GM18909 (cell line): ENCODE results near the gene KNCN.

Experiments
- ATAC-seq: cut with Tn5 transposase; IDR thresholded peaks from one replicate; pipeline ENCODE4 v1.9.1; 2021; ENCODE audit warnings: mild to moderate bottlenecking; ENCODE audit not compliant: unreplicated experiment, poor library complexity

KNCN gene

DNA sequence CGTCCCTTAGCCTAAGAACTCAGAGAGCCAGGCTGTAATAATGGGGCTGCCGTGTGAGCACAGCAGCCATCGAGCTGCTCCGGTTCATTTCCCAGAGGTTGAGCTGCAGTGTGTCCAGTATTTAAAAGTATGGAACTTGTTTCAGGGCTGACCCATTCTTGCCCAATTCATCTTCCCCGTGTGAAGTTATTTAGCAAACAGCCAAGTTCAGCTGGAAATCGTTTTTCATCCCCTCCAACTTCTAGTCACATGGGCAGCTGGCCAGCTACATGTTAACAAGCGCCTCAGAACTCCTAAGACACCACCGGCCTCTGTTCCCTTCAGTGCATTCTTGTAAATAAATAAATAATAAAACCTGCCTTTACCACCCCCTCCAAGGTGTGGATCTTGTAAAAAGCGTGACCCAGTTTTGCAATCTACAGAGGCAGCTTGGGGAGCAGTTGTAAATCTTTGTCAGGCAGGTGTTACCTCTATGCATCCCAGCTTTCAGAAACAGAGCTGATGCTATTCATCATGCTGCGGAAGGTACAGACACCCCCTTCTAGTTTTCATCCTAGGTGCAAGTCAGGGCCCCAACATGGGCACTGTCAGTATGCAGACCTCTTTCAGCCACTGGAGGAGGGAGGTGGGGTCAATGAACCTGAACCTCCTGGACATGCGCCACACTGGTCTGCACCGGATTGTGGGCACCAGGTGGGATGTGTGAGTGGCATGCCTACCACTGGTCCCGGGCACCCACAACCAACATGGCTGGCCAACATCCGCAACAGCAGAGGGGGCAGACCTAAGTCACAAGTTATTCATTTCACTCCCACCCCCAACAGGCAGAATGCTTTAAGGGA lies 18.7 kb upstream of the KNCN start:
- no peak for ATAC-seq

DNA sequence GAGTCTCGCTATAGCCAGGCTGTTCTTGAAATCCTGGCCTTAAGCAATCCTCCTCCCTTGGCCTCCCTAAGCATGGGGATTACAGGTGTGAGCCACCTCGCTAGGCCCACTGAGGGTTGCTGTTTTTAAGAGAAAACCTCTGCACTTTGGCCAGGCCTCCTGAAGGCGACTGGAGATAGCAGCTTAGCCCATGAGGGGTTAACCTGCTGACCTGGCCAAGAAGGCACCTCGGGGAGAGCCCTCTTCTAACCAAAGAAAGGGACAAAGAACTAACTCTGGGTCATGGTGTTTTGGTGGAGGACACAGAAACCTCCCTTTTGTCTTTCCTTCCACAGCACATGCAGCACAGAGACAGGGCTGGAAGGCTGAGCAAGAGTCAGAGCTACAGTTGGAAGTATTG lies 17.7 kb upstream of the KNCN start:
- ATAC-seq = no peak

DNA sequence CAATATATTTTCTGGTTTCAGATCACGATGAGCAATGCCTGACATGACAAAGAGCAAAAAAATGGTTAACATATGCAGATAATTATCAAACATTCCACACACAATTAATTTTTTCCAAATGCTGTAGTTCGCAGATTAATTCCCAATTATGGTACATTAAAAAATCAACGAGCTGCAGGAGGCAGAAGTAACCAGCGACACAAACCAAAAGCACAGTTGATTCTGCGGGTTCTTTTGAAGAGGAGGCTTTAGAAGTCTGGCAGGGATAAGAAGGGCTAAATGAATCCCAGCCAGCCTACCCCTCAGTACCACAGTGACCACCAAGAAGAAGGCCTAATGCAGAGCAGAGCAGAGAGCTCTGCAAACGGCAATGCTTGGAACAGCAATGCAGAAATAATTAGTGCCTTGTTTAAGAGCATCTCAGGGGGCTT lies 17.0 kb upstream of the KNCN start:
- no peak for ATAC-seq

DNA sequence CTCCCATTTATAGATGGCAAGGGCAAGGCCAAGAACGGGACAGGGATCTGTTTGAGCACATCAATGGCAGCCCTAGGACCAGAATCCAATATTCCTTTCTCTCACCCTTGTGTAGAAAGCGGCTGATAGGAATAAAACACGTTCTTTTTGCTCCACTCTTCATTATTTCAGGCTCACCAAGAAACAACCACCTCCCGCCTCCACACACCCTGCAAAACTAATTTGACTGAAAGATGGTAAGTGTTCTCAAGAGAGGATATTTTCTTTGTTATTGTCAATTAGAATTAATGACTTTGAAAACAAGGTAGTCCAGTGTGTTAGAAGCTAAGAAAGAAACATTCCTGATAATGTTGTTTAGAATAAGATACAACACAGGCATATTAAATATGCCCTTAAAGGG lies 11.9 kb upstream of the KNCN start:
- ATAC-seq = no peak

DNA sequence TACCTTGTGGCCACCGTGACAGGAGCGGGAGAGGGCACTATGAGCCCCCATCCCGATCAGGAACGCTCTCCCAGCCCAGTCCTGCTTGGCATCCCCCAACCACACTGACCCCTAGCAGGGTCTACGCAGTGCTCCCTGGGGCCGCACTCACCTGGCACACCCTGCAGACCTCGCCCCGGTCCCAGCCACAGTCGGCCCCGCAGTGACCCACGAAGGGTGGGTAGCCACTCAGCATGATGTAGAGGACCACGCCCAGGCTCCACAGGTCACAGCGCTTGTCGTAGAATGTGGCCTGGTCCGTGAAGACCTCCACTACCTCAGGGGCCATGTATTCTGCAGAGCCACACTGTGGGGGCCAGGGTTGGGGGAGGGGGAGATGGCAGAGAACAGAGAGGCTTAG lies 11.1 kb upstream of the KNCN start:
- no peak for ATAC-seq

DNA sequence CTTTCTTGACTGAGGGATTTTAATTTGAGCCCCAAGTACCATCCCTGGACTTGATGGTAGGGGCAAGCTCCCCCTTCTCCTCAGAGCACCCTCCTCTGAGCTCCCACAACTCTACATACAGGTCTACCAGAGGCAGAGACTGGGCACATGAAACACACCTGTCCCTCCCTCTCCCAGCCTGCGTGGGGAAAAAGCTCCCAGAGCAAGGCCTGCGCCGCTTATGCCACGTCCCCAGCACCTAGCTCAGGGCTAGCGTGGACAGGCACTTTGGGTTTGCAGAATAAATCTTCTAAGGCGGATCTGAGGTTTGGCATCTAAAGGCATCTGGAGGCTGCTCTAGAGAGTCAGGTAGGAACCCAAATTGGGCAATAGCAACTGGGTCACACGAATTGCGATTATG lies 7.5 kb upstream of the KNCN start:
- ATAC-seq = no peak

DNA sequence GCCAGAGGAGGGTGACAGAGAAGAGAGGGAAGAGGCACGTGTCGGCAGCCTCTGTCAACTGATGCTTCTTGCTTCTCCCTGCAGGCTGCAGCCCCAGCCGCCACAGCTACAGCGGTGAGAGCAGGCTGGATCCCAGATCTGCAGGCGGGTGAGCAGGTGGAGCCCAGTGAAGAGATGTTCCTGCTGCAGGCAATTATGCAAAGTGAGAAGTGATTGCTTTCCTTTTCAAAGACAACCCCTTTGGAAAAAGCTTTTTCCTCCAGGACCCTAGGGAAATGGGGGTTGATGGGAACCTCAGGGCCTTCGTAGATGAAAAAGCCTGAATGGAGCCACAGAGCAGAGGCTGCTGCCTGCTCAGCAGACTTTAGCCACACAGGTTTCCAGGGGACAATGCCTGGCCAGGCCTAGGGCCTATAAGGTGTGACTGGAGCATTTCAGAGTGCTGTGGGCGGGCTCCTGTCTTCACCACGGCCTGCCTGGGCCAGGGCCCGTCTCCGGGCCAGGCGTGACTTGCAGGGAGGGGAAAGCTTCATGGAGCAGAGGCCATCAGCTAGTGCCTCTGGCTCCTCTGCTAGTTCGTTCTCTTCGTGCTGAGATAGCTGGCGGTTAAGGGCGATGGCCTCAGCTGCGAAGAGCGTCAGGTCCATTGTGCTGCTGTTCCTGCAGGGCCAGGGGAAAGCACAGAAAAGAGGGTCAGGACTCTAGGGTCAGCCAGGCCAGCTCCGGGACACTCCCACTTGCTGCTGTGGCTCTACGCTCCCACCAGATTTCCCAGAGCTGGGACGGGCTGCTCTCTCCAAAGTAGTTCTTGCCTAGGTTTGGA lies 6.9 kb upstream of the KNCN start:
- ATAC-seq = no peak

DNA sequence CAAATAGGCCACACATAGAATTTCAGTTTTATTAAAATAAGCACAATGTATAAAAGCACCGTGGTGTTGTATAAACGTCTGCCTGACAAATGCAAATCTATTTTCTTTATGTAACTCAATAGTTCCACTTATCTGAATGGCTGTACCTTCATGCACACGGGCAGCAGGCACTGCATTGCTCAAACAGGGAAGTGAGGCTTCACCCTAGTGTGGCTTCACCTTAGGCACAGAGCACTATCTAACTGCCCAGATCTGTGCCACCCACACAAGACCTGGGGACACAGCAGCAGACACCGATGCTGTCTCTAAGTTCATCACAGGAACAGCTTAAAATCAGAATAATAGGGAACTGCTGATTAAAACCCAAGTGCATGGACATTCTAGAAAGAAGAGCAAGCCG lies 6.0 kb upstream of the KNCN start:
- no peak for ATAC-seq

DNA sequence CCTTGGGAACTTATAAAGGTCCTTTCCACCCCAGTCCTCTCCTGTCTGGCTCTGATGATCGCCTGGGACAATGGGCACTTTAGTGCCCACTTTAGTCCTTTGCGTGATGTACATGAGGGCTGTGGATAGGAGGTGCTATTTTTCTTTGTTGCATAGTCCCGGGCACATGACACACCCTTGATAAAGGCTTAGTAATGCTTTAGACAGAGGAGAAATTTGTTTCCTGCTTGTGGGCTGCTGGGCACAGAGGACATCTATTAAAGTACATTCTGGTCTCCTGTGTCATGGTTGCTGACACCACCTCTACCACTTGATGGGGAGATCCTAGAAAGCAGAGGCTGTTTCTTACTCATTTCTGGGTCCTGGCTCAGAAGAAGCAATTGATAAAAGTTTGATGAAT lies 5.4 kb upstream of the KNCN start:
- no peak for ATAC-seq

DNA sequence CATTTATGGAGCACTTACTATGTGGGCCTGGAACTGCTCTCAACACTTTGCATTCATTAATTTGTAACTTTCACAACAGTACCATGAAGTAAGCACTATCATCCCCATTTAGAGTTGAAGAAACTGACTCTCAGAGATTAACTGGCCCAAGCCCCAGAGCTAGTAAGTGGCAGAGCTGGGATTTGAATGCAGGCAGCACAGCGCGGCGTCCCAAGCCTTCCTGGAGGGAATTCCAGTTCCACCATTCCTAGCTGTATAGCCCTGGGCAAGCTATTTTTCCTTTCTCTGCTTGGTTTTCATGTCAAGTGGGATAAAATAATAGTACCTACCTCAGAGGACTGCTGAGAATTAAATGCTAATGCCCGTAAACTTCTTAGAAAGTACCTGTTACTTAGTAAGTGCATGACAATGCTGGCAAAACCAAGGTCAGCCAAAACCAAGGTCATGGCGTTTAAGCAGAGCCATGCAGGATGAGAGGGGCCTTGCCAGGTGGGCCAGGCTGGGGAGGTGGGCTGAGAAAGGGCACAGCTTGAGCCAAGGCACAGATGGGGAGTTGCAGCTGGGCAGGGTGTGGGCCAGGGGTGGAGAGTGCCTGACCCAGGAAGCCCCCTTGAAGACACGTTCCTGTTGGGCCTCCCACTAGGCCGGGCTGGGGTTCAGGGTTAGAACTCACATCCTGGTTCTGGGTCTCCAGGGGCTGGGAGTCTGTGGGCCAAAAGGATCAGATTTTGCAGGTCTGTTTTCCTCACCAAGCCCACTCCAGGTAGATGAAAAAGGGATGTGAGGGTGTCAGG lies 4.6 kb upstream of the KNCN start:
- ATAC-seq = no peak

DNA sequence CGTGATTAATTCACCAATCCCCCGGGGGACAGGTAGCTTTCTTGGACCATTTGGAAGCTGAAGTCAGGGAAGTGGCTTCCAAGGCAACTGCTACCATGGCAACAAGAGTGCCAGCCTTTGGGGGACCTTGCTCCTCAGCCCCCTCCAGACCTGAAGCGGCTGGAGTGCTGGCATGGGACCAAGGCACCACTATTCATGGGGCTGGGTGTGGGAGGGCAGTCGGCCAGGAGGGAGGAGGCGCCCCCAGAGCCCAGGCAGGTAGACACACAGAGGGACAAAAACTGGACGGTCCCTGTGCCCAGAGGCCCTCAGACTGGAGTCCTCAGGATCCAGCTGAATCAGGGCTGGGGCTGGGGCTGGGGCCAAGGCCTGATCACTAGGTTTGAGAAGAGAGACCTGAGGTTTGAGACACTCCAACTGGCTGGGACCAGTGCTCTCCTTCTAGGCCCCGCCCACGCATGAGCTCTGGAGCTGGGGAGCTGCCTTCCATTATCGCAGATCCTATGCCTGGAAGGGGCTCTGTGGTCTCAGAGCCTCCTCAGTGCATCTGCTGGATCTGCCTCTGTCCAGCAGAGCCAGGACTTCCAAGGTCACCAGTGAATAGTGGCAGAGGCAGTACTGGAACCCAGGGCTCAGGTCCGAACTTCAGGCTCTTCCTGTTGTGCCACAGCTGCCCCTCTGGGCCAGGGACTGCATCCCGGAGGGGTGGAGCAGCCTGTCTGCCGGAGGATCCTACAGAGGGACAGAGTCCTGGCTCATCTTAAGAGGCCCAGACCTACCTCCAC lies 3.3 kb upstream of the KNCN start:
- ATAC-seq = no peak

DNA sequence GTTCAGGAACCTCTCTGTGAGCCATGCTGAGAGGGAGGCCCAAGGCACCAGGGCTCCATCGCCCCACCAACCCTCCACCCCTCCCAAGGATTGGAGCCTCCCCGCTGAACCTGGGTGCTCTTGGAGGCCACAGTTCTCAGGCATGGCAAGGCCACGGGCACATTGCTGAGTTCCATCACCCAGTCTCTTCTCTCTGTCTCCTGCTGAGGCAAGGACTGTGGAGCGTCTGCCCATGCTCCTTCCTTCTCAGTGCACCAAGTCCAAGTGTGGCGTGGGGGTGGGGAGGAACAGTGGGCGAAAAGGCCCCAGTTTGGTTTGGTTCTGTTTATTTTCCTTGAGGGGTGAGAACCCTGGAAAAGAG lies 2.8 kb upstream of the KNCN start:
- no peak for ATAC-seq

DNA sequence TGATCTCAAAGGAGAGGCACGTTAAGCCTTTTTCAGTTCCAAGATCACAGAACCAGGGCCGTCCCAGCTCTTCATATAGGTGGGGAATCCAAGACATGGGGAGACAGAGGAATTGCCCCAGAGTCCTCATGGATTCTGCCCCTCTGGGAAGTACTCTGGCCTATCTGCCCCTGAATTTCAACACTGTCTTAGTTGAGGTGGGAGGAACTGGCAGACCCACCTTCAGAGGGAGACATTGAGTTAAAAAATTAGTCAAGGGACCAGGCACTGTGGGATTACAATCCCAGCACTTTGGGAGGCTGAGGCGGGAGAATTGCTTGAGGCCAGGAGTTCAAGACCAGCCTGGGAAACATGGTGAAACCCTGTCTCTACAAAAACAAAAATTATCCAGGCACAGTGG lies 2.1 kb upstream of the KNCN start:
- no peak for ATAC-seq

DNA sequence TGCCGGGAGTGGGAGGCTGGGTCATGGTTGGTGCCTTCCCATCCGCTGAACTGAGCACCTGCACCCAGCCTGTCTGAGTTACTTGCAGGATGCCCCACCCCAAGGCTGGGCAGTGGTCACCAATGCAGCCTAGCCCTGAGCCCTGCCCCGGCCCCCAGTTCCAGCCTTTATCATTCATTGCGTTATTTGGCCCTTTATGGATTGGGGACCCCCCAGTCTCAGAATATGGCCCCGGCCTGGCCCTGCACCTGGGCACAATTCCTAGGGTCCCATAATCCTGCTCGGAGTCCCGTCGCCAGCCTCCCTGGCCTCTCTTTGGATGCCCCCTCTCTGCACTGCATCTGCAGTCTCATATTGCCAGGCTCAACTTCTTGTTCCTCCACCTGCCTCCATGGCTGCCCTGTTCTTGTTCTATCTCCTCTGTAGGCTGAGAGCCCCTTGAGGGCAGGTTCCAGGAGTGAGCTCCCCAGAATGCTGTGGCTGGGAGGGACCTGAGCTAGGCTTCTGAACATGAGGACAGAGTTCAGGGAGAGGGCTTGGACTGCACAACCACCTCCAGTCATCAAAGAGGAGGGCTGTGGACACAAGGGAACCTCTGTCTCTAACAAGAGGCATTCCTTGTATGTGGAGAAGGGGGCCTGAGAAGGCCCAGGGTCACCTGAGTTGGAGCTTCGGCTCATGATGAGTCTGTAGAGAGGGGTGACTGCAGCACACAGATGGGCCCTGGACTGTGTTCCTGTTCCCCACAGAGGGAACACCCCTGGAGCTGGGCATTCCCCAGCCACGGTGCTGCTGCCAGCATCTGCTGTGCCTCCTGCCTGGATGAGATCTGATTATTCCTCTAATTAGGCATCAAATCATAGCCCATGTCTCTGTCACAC lies 1.1 kb upstream of the KNCN start:
- ATAC-seq = no peak

DNA sequence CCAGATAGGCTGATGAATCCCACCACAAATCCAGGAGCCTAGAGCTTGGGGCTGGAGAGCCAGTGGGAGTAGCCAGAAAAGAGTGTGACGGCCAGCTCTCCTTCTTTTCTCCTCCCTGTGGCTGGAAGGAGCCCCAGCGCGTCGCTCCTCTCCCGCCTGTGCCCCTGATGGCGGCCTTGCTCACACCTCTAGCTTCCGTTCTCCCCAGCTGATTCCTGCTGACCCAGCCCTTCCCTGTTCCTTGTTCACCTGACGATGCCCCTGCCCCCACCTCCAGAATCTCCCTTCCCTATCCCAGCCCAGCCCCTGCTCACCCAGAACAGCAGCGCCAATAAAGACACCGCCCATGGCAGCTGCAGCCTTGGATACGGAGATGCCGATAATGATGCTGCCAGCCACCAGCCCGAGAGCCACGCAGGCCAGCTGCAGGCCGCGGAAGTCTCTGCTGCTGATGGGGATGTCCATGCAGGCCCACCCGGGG lies 656 bp downstream of the KNCN start:
- ATAC-seq = no peak

DNA sequence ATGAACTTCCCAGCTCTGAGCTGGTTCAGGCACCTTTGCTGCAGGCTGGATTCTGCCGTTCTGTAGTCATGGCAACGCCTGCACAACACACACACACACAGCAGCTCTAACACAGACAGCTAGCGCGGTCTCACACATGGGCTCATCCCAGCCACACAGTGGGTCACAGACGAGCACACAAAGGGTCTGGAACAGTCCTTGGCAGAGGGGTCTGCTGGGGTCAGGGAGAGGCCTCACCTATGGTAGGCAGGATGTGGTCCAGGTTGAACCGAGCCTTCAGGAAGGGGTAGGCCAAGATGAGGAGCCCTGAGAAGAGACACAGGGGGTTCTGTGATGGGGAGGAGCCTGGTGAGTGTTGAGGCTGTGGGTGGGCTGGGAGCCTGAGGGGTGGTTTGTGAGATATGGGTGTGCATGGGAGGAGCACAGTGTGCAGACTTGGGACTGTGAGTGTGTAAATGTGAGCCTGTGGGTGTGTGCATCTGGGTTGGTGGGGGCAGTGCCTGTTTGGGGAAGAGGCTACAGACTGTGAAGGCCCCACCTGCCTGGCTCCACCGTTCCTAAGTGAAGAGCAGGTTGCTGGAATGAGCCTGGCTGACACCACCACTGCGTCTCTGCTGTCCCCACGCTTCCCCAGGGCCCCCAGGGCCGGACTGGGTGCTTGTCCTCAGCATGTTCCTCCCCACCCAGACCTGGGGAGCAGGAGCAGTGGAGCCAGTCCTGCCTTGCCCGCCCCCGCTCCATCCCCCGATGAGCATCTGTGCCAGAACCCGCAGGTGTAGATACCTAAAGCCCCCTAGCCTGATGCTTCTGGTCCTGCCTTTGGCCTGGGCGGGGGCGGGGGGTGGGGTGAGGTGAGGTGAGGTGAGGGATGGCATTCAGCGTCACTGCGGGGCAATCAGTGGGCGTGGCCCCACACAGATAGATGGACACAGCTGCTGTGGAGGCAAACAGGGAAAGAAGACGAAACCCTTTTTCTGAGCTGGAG lies 1.5 kb downstream of the KNCN start:
- ATAC-seq = no peak

DNA sequence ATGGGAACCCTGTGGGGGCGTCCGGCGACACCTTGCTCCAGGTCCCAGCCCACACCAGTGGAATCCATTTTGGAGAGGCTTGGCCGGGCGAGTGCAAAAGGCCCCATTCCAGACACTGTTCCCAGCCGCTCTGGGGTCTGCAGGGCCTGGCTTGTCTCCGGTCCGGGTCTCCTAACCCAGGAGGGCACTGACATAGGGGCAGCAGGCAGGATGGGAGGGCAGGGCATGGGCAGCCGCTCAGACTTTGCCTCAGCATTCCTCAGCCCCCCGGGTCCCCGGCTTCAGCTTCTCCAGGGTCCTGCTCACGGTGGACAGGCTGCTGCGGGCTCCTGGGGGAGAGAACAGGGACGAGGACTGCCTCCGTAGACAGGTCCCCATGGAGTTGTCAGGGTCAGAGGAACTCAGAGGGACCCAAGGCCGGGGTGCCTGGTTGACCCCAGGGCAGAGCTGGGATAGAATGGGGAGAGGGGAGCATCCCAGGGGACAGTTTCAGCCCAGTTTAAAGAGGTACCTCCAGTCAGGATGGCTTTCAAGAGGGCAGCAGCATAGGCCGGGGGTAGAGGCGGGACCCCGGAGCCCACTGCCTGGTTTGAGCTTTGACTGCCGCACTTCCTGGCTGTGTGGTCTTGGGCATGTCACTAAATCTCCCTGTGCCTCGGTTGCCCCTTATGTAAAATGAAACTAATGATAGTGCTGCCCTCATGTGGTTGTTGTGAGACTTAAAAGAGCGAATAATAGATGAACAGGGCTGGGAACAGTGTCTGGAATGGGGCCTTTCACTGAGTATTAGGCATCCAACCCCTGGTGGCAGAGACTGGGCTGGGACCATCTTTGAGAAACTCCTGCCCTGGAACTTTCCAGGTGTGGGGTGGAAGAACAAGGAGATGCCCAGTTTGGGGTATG lies 3.7 kb downstream of the KNCN start:
- ATAC-seq = no peak
